Activated CD8-positive, alpha-beta memory T cell treated with anti-CD3 and anti-CD28 coated beads, Interleukin-2, amount 50 U/mL, for 4 hours (primary cell): ENCODE measurements around the gene ZNF791.
"Not testable (repeated sequence)": the region's sequence is repeated elsewhere in the genome, so short reads cannot be mapped to it uniquely, and the experiment has no call there.

ENCODE experiments used
- DNase-seq: peaks from one replicate; pipeline ENCODE4 v3.0.0-alpha.2; 2020

ZNF791 gene

DNA sequence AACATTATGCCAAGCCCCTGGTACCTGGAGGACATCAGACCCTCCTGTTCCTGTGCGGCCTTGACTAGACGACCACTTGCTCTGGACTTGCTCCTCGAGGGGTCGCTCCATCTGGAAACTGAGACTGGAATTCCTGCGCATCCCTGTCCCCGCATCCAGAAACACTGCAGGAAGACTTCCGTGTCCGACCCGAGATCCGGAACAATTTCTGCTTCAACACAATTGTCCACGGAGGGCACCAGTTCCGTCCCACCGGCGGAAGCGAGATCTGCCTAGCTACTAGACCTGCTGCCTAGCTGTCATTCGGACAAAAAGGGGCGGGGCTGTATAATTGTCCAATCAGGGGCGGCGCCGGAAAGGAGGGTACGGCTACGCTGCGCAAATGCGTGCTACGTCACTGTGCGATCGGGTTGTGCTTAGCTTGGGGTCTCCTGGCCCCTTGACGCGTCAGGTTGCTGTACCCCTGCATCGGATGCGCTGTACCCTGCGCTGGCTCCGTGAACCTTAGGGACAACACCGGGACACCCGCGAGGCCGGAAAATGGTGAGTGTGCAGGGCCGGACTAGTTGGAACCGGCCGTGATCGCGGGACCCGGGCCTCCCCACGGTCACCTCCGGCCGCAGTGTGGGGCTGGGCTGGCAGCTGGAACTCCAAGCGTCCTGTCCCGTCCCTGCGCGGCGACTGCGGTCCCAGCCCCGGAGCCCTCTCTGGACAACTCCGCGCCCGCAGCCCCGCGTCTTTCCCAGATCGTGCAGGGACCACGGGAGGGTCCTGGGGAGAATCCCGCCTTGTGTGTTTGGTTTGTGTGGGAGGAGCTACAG is at the start of gene ZNF791, which contains the start of gene ZNF490:
ZNF791 (plus strand) TSS at position 381 of the 821 bp plus-strand sequence; CDS start at position 541, 160 bp downstream.
ZNF490 (minus strand) TSS at position 274 of the 821 bp plus-strand sequence; CDS start at position 141, 133 bp downstream.
- DNase-seq = peak; percentile 96

DNA sequence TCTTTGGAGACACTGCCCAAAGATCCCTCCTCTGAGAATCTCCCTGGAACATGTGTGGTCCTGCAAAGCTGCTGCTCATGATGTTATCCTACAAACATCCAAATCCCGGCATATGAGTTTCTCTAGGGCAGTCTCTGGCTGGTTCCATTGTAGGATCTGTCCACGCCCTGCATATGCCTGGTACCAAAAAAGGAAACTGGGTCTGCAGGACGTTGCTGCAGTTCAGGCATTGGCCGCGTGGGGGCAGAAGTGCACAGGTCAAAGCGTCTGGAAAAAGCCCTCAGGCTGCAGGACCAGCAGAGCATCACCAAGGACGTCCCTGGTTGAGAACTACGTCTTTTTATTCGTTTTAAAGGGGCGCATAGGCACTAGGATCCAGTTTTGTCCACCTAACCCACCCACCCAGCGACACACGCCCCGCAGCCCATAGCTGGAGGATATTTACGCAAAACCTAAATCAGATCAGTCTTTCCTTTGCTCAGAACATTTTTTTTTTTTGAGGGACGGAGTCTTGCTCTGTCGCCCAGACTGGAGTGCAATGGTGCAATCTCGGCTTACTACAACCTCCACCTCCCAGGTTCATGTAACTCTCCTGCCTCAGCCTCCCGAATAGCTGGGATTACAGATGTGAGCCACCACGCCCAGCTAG is 46.6 kb upstream of the ZNF791 start:
- peak; percentile 93 for DNase-seq

DNA sequence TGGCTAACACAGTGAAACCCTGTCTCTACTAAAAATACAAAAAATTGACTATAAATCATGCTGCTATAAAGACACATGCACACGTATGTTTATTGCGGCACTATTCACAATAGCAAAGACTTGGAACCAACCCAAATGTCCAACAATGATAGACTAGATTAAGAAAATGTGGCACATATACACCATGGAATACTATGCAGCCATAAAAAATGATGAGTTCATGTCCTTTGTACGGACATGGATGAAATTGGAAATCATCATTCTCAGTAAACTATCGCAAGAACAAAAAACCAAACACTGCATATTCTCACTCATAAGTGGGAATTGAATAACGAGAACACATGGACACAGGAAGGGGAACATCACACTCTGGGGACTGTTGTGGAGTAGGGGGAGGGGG is 44.3 kb upstream of the ZNF791 start:
- DNase-seq = not testable (repeated sequence)

DNA sequence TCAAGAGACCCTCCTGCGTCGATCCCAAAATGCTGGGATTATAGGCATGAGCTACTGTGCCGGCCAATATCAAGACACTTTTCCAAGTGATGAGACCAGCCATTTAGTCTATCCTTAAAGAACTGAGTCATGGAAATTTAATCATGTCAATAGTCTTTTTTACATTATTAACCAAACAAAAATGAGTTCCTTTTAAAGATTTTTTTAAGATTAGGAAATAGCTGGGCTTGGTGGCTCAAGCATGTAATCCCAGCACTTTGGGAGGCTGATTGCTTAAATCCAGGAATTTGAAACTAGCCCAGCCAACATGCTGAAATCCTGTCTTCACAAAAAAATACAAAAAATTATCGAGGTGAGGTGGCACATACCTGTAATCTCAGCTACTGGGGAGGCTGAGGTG is 42.8 kb upstream of the ZNF791 start:
- DNase-seq = no peak

DNA sequence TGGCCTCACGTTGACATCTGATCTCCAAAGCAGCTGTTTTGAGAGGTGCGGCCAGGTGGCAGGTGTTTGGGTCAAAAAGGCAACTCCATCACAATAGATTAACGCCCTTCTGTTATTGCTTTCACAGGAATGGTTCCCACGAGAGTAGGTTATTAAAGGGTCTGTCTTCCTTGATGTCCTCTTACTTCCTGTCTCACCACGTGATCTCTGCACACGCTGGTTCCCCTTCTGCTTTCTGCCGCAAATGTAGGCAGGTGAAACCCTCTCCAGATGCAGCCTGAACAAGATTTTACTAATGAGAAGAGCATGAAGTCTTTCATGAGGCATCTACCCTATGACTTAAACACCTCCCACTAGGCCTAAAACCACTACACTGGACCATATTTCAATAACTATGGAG is 36.7 kb upstream of the ZNF791 start:
- no peak for DNase-seq

DNA sequence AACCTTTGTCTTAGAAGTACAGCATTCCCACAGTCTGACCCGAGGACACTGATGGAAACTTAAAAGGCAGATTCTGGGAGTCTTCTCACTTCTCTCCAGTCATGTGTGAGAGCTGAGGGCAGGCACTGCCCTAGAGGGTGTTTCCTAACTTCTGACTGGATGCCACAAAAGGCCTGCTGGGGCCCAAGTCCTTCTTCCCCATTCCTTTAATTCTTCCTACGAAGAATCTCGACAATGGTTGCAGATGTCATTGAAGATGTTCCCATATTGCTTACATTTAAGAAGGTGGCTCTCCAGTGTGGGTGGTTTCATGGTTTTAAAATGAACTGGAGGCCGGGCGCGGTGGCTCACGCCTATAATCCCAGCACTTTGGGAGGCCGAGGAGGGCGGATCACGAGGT is 32.1 kb upstream of the ZNF791 start:
- no peak for DNase-seq

DNA sequence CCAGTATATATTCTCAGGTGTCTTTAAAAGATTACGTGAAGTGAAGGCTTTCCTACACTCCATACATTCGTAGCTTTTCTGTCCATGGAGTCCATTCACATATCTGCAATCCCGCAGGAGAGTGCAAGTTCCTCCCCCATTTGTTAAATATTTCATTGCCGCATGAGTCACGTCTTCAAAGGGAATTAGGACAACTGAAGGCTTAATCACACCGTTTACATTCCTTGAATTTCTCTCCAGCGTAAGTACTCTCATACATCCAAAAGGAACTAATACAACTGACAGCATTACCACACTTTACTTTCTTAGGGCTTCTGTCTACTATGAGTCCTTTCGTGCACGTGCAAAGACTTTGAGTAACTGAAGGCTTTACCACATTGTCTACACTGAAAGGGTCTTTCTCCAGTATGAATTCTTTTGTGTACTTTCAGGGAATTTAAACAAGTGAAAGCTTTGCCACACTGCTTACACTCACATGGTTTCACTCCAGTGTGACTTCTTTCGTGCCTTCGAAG is 30.5 kb upstream of the ZNF791 start:
- DNase-seq = no peak

DNA sequence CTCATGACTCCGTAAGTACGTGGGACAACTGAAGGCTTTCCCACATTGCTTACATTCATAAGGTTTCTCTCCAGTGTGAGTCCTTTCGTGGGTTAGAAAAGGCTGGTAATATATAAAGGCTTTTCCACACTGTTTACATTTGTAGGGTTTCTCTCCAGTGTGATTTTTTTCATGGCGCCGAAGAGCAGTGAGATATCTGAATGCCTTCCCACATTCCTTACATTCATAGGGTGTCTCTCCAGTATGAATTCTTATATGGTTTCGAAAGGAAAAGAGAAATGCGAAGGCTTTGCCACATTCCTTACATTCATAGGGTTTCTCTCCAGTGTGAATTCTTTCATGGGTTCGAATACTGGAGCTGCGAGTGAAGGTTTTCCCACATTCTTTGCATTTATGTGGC is 29.6 kb upstream of the ZNF791 start:
- no peak for DNase-seq

DNA sequence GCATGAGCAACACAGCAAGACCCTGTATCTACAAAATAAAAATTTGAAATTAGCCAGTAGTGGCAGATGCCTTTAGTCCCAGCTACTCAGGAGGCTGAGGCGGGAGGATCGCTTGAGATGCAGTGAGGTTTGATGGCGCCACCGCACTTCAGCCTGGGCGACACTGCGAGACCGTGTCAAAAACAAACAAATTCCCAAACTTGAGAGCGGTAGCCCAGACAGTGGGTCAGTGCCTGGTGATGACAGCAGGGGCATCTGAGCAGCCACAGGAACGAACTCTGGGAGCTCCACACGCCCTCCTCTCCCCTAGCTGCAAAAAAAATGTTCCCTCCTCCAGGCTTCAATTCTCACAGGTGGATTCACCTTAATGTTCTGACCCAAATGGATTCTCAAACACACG is 14.2 kb upstream of the ZNF791 start:
- DNase-seq = no peak

DNA sequence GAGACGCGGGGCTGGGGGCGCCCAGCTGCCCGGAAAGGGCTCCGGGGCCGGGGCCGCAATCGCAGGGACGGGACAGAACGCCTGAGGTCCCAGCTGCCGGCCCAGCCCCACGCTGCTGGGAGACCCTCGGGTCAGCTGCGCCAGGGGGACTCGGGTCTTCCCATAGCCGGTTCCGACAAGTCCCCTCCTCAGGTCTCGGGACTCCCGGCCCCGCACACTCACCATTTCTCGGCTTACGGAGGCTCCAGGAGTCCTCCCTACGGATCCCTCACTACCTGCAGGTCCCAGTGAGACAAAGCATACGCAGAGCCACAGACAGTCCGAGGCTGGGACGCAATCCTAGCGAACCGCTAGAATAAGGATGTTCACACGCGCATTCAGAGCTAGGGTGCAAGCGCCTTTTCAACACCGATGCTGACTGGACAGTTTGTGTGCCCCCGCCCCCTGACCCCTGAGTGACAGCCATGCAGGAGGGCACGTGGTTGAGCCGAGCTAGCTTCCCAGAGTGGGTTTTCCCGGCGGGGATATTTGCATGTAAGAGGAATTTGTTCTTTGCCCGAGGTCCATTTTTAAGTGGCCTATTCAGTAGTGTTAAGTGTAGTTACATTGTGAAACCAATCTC is 13.7 kb upstream of the ZNF791 start:
- no peak for DNase-seq

DNA sequence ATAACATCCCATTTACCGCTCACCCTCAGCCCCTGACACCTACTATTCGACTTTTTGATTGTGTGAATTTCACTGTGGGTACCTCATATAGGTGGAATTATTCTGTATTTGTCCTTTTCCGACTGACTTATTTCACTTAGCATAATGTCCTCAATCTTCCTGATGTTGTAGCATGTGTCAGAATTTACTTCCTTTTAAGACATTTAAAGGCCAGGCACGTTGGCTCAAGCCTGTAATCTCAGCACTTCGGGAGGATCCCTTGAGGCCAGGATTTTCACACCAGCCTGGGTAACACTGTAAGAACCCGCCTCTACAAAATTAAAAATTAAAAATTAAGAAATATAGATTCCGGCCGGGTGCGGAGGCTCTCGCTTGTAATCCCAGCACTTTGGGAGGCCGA is 13.1 kb upstream of the ZNF791 start:
- DNase-seq = no peak

DNA sequence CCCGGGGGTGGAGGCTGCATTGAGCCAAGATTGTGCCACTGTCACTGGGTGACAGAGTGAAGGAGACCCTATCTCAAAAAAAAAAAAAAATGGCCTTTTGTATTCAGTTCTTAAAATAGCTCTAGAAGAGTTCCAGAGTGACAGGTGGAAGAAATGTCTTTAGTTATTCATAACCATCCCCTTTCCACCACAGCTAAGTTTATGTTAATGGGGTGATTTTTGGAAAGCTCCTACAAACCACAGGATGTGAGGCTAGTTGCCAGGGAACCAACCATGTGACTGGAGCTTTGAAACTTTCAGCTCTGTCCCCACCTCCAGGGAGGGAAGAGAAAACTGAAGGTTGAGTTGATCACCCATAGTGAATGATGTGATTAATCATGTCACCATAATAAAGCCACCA is 7.0 kb upstream of the ZNF791 start:
- peak; percentile 26 for DNase-seq

DNA sequence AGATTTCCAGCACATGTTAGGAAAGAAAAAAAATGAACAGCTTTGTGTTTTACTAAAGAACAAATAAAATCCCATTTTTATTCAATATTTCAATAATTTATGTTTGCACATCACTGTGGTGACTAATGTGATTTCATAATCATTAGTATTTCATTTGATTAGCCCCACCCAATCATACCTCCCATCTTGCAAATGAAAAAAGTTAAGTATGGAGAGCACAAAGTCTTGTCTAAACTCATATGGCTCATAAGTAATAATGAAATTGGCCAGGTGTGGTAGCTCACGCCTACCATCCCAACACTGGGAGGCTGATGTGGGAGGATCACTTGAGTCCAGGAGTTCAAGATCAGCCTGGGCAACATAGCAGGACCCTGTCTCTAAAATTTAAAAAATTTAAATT is 3.9 kb upstream of the ZNF791 start:
- no peak for DNase-seq

DNA sequence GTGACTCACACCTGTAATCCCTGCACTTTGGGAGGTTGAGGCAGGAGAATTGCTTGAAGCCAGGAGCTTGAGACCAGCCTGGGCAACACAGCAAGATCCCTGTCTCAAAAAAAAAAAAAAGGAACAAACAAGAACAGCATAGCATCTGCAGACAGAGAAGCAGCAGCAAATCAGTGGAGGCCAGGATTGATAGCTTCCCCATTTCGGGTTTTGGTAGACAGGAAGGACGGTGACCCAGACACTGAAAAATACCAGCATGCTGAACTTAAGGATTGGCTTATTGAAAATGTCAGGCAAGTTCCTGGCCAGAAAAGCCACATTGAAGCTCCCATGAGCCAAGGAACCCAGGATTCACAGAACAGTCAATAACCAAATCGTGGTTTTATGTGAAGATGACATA is 3.1 kb upstream of the ZNF791 start:
- no peak for DNase-seq

DNA sequence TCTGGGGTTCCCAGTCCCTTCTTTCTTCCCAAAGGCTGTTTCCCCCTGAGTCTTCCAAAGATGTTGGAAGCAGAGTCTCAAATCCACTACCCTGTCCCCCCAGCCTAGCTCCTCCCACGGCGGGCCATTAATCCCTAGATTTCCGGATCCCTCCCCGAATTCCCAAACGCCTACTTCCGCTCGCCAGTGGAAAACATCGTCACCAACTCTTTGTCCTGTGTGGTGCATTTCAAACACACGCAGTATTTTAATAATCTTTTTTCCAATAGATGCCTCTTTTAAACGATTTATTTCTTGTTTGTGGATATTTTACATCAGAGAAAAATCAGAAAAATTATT is 610 bp downstream of the ZNF791 start:
- no peak for DNase-seq

DNA sequence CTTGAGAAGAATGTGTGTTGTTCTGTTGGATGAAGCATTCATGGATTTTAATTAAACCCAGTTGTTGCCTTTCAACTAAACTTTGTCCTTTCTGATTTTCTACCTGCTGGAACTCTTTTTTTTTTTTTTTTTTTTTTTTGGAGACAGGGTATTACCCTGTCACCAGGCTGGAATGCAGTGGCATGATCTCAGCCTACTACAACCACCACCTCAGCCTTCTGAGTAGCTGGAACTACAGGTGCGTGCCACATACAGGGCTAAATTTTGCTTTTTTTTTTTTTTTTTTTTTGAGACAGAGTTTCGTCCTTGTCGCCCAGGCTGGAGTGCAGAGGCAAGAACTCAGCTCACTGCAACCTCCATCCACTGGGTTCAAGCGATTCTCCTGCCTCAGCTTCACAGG is 6.9 kb downstream of the ZNF791 start:
- DNase-seq = no peak

DNA sequence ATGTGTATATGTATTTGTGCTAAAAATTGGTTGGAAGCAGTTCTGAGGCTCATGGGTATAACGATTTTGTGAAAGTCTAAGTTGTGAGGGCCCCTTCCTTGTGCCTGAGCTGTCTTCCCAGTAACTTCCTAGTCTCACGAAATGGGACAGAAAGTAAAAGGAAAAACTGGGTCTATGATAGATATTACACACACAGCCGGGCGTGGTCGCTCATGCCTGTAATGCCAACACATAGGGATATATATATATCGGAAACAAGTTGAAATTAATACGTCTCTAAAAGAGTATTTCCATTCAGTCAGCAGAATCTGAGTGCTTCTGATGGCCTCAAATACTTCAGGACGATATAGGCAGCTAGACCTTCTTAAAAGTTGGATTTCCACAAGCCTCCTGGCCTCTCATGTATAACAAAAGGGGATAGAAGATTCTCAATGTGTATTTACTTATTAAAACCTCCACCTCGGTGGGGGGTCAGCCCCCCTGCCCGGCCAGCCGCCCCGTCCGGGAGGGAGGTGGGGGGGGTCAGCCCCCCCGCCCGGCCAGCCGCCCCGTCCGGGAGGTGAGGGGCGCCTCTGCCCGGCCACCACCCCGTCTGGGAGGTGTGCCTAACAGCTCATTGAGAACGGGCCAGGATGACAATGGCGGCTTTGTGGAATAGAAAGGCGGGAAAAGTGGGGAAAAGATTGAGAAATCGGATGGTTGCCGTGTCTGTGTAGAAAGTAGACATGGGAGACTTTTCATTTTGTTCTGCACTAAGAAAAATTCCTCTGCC is 10.7 kb downstream of the ZNF791 start:
- DNase-seq = not testable (repeated sequence)

DNA sequence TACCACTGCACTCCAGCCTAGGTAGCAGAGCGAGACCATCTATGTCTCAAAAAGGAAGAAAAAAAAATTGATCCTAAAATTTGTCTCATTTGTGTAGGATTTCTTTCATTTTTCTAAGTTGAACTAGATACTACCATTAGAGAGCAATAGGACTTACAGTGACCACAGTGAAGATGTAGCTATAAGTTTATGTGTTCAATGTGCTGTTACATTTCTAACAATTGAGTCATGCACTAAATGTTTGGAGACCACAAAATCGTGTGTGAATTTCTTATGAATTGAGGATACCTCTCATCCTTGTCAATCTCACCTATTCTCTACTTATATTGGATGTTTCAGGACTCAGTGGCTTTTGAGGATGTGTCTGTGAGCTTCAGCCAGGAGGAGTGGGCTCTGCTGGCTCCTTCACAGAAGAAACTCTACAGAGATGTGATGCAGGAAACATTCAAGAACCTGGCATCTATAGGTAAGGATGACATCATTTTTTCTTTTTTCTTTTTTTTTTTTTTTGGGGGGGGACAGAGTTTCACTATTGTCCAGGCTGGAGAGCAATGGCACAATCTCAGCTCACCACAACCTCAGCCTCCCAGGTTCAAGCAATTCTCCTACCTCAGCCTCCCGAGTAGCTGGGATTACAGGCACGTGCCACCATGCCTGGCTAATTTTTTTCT is 12.8 kb downstream of the ZNF791 start:
- DNase-seq = no peak

DNA sequence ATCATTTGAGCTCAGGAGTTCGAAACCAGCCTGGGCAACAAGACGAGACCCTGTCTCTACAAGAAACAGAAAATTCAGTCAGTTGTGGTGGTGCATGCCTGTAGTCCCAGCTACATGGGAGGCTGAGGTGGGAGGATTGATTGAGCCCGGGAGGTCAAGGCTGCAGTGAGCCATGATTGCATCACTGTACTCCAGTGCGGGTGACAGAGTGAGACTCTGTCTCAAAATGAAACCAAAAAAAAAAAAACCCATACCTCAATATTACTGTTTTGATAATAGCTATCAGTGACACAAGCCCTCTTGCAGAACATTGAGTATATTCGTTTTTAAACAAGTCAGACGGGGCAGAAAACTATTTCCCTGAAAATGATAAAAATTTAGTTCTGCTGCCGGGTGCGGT is 16.2 kb downstream of the ZNF791 start:
- DNase-seq = no peak

DNA sequence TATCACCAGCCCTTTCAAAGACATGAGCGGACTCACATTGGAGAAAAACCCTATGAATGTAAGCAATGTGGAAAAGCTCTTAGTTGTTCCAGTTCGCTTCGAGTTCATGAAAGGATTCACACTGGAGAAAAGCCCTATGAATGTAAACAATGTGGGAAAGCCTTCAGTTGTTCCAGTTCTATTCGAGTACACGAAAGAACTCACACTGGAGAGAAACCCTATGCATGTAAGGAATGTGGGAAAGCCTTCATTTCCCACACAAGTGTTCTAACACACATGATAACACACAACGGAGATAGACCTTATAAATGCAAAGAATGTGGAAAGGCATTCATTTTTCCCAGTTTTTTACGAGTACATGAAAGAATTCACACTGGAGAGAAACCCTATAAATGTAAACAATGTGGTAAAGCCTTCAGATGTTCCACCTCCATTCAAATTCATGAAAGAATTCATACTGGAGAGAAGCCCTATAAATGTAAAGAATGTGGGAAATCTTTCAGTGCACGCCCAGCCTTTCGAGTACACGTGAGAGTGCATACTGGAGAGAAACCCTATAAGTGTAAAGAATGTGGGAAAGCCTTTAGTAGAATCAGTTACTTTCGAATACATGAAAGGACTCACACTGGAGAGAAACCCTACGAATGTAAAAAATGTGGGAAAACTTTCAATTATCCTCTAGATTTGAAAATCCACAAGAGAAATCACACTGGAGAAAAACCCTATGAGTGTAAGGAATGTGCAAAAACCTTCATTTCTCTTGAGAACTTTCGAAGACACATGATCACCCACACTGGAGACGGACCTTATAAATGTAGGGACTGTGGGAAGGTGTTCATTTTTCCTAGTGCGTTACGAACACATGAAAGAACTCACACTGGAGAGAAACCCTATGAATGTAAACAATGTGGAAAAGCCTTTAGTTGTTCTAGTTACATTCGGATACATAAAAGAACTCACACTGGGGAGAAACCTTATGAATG is 17.6 kb downstream of the ZNF791 start:
- DNase-seq = no peak

DNA sequence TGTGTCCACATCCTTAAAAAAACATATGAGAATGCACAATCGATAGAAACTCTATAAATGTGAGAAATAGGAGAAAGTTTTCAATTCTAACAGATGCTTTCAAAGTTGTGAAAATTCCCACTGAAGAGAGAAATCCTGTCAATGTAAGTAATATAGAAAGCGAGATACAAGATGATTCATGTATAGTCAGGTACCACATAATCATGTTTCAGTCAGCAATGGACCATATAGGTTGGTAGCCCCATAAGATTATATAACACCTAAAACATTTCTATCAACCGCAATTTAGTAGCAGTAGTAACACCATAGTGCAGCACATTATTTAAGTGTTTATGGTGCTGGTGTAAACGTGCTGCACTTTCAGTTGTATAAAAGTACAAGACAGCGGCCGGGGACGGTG is 18.5 kb downstream of the ZNF791 start:
- no peak for DNase-seq
